Renal cortex interstitium (tissue), 11 donors: ENCODE data around the gene GRIP1. TPM values are rescaled to one million over a fixed set of nuclear protein-coding genes. Genes with fewer than 3 reads are reported as not detected.
"Not testable (repeated sequence)": the region's sequence is repeated elsewhere in the genome, so short reads cannot be mapped to it uniquely, and the experiment has no call there.

Source experiments
- DNase-seq, 11 donors: peaks; one replicate each; pipeline ENCODE4 v3.0.0-alpha.2; 2013; ENCODE audit warnings: low read depth in 9 of 11, low spot score in 4 of 11; ENCODE audit errors: extremely low read depth in 1 of 11
- polyA plus RNA-seq, 3 donors: library from polyadenylated mRNA; unstranded; fragments of 120-200 nt; gene quantifications; one replicate each; pipeline ENCODE4 v1.2.1, GENCODE V29; 2013; ENCODE audit not compliant: insufficient read length in 3 of 3

GRIP1 gene
- polyA plus RNA-seq, 3 donors, result 23.0 to 27.4 (median 26.7) TPM

DNA sequence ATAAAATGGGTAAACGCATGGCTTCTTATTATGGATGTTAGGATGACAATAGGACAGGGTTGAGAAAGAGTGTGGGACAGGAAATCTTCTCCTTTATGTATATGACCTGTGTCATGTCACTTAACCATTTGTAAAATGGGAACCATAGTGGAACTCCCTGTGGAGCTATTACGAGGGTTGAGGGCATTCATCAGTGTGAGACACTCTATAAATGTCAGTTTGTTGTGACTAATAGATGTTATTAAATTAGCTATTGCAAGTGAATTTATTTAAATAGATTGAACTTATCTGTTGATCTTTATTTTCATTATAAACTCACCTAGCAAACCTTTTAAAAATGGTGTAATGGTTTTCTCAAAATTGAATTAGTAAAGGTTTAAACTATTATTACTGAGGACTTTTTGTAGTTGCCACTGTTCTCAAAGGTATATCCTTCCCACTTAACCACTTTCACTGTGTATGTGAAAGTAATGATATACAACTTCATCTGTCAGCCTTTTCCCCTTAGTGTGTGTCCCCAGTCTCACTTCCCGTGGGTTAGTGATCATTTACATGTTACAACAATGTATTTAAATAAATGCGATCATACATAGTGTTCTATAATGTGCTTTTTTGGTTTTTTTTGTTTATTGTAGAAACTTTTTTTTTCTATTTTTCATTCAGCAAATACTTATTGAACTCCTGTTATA is 359.5 kb downstream of the GRIP1 start:
- DNase-seq, result no peak

DNA sequence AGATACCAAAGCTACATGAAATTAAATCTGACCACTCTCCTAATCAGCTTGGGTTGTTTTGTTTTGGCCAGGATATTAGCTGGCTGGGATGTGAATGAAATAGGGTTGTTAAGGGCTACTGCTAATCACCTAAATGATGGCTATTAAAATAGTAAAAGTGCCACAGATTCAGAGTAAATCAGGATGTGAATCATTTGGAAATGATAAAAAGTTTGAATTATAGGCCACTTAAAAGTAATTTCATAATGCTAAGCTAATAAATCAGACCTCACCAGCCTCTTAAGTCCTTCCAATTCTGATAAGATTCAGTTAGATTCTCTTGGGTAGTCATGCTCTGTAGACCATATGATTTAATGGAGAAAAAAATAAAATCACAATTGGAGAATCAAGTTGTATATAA is 364.6 kb downstream of the GRIP1 start:
- no peak for DNase-seq

DNA sequence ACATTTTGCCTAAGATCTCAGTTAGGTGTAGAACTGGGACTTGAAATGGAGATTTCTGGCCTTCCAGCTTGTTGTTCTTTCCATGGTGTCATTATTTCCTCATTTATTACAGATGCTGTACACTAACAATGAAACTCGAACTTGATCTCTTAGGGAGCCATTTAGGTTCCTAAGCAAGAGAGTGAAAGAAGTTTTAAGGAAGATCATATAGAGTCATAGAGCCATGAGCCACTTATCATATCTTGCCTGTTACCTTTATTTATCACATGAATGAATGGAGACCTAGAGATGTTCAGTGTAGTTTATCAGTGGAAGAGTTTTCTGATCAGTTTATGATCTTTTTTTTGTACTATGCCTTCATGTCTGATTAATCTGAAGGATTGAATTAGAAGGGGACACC is 366.7 kb downstream of the GRIP1 start:
- no peak for DNase-seq

DNA sequence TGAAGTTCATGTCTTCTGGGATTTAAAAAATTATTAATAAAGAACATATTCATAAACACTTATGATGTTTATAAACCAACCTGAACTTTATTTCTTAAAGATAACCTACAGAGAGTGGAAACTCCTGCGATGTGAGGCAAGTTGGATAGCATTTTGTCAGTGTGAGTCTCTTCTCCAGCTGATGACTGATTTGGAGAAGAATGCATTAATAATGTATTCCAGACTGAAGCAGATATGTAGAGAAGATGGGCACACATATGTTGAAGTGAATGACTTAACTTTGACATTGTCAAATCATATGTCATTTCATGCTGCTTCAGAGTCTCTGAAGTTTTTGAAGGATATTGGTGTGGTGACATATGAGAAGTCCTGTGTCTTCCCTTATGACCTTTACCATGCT is 369.3 kb downstream of the GRIP1 start:
- DNase-seq, result no peak

DNA sequence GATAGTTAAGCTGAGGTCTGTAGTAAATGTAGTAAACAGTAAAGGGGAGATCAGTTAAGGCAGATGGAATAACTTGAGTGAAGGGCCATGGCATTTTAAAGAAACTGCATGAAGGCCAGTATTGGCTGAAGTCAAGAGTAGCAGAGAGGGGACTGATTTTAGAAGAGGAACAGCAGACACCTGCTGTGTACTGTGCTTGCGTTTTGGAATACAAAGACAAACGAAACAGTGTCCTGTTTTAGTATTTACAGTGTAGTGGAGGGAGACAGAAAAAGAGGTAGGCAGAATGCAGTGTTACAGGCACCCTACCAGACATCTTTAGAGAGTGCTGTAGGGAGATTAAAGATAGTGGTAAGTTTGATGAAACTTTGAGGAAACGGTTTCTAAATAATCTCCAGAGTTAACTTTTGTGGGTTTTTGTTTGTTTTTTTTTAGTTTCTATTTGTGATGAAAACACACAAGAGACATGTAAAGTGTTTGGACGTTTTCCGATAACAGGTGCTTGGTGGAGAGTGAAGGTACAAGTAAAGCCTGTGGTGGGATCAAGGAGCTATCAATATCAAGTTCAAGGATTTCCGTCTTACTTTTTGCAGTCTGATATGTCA is 374.5 kb downstream of the GRIP1 start:
- no peak for DNase-seq

DNA sequence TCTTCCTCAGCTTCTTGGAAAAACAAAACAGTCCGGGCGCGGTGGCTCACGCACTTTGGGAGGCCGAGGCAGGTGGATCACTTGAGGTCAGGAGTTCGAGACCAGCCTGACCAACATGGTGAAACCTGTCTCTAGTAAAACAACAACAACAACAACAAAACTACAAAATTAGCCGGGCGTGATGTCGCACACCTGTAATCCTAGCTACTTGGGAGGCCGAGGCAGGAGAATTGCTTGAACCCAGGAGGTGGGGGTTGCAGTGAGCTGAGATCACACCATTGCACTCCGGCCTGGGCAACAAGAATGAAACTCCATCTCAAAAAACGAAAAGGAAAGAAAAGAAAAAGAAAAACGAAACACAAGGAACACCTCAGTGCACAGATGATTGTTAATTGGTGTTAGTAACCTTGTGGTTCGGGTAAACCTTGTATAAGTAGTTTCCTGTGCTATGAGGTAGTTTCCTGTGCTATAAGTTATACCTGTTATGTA is 375.5 kb downstream of the GRIP1 start:
- DNase-seq, result not testable (repeated sequence)

DNA sequence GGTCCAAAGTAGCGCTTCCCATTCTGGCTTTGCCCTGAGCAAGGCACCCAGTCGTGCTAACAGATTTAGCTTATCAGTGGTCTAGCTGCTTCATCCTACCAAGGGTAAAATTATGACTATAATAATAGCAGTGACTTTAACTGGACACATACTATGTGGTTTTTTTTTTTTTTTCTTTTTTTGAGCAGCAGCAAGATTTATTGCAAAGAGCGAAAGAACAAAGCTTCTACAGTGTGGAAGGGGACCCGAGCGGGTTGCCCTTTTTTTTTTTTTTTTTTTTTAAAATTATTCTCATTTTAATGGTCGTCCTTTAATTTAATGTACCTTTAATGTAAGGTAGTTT is 376.1 kb downstream of the GRIP1 start:
- DNase-seq, result no peak

DNA sequence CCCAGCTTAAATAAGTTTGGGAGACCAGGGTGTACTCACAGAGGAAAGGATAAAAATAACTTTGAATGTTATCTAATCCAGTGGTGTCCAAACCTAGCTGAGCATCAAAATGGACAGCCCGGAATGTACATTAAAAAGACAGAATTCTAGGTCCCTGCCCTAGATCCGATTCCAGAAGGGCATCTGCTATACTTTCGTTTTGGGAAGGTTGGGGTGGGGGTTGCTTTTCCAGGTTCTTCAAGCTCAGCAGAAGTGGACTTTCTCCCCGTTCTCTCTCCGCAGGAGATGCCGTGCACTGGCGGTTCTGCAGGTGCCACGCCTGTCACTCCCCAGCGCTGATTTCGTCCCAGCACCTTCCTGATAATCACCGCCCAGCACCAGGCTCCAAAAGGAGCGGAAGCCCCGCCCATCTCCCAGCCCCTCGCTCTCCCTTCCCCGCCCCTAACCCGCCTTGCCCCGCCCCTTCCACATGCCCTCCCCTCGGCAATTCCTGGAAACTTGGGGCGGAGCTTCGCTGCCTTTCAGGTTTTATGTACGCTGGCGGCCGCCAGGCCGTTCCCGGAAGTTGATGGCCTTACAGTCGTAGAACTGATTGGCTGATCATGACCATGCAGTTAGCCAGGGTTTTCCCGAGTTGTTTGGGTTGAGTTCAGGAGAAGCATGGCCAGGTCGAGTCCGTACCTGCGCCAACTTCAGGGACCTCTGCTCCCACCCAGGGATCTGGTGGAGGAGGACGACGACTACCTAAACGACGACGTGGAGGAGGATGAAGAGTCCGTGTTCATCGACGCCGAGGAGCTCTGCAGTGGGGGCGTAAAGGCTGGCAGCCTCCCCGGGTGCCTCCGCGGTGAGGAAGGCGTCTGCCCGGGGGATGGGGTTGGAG is 376.7 kb downstream of the GRIP1 start, which contains the start of gene HELB:
Gene HELB, plus strand, starts transcription at position 550 of the 883 bp plus-strand sequence. Its CDS starts 111 bp downstream, at position 661.
- peak; percentile 89 to 97 (median 95) for DNase-seq

DNA sequence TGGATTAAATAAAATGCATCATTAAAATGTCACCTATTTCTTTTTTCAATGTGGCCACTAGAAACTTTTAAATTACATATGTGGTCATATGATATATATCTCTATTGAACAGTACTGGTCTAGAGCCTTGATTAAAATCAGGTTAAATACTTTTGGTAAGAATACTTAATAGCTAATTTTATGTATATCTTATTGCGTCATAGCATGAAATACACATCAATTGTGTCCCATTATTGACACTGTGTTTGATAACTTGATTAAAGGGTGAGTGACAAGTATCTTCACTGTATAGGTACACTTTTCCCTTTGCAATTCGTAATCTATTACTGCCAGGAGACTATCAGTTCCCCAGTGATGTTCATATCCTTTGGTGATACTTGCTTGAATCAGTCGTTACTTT is 381.0 kb downstream of the GRIP1 start:
- DNase-seq, result no peak
